Nephron progenitor cell (in vitro differentiated cells): ENCODE data around the gene SCAMP2.

Source experiments
- DNase-seq: peaks from one replicate; pipeline ENCODE4 v3.0.0; 2021
- H3K27ac Mint-ChIP-seq: 2 replicates; pipeline ENCODE4 v1.8.0; 2021; ENCODE audit warnings: mild to moderate bottlenecking, moderate library complexity, mixed read lengths
- H3K27me3 Mint-ChIP-seq: 2 replicates; pipeline ENCODE4 v1.8.0; 2021; ENCODE audit warnings: mild to moderate bottlenecking, low read depth, mixed read lengths; ENCODE audit not compliant: poor library complexity
- H3K36me3 Mint-ChIP-seq: 2 replicates; pipeline ENCODE4 v1.8.0; 2021; ENCODE audit warnings: low read depth, mixed read lengths
- H3K4me1 Mint-ChIP-seq: 2 replicates; pipeline ENCODE4 v1.8.0; 2021; ENCODE audit warnings: mixed read lengths
- H3K4me3 Mint-ChIP-seq: 2 replicates; pipeline ENCODE4 v1.8.0; 2021; ENCODE audit warnings: mild to moderate bottlenecking, moderate library complexity, mixed read lengths
- H3K9me3 Mint-ChIP-seq: 2 replicates; pipeline ENCODE4 v1.8.0; 2021; ENCODE audit warnings: mild to moderate bottlenecking, moderate library complexity, mixed read lengths
- TF ChIP-seq, protein P1 (sequence below): fragments of 200-600 bp; sonication (generic); IDR thresholded peaks from 2 replicates; pipeline ENCODE4 v1.5.0; 2021; ENCODE audit warnings: antibody characterized with exemption

SCAMP2 gene

DNA sequence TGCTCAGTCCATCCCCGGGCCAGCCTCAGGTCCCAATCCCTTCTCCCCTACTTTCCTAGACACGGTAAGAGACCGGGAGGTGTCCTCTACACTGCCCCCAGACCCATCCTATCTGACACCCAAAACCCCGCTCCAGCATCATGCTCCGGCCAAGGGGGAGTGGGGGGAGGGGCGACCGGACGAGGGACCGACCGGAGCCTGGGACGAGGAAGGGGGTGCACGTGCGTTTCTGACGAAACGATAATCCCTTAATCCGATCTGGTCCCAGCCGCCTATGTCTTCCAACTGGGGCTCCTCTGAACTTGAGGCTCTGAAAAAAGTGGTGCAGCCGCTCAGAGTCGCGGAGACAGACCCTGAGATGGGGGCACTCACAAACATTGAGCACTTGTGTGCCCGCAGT is 46.2 kb downstream of the SCAMP2 start:
- TF ChIP-seq, protein P1, sequence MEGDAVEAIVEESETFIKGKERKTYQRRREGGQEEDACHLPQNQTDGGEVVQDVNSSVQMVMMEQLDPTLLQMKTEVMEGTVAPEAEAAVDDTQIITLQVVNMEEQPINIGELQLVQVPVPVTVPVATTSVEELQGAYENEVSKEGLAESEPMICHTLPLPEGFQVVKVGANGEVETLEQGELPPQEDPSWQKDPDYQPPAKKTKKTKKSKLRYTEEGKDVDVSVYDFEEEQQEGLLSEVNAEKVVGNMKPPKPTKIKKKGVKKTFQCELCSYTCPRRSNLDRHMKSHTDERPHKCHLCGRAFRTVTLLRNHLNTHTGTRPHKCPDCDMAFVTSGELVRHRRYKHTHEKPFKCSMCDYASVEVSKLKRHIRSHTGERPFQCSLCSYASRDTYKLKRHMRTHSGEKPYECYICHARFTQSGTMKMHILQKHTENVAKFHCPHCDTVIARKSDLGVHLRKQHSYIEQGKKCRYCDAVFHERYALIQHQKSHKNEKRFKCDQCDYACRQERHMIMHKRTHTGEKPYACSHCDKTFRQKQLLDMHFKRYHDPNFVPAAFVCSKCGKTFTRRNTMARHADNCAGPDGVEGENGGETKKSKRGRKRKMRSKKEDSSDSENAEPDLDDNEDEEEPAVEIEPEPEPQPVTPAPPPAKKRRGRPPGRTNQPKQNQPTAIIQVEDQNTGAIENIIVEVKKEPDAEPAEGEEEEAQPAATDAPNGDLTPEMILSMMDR = no peak
- Mint-ChIP-seq H3K36me3 (no peaks in the 10 kb centered on the region), H3K9me3 (no peaks in the 10 kb centered on the region), H3K27ac (no peak overlapping the region), H3K4me1 (peaks cover 8% of the 10 kb centered on the region), H3K4me3 (no peak overlapping the region), H3K27me3 (peaks cover 88% of the 10 kb centered on the region)
- no peak for DNase-seq

DNA sequence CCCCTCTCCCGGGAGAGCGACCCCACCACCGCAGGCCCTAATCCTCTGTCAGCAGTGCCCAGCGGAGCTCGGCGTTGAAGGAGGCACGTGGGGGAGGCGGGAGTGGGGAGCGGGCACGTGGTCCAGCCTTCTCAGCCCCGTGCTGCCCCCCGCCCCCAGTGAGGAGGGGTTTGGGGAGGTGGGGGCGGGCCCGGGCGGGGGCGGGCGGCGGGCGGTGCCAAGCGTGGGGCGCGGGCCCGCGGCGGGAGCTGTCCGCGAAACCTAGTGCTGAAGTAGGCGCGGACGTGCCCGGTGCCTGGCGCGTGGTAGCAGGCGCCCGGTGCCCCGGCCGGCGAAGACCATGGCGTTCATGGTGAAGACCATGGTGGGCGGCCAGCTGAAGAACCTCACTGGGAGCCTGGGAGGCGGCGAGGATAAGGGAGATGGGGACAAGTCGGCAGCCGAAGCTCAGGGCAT is 46.8 kb downstream of the SCAMP2 start, which contains the start of gene CPLX3:
CPLX3 (plus strand) TSS at position 264 of the 456 bp plus-strand sequence; CDS start at position 341, 77 bp downstream.
- Mint-ChIP-seq H3K27me3 (peaks cover 91% of the 10 kb centered on the region), H3K4me1 (peaks cover 2% of the 10 kb centered on the region), H3K4me3 (no peak within 1 kb of the TSS), H3K9me3 (no peaks in the 10 kb centered on the region), H3K27ac (no peak within 1 kb of the TSS), H3K36me3 (no peaks in the 10 kb centered on the region)
- DNase-seq = peak; percentile 89
- TF ChIP-seq, protein P1 = no peak

DNA sequence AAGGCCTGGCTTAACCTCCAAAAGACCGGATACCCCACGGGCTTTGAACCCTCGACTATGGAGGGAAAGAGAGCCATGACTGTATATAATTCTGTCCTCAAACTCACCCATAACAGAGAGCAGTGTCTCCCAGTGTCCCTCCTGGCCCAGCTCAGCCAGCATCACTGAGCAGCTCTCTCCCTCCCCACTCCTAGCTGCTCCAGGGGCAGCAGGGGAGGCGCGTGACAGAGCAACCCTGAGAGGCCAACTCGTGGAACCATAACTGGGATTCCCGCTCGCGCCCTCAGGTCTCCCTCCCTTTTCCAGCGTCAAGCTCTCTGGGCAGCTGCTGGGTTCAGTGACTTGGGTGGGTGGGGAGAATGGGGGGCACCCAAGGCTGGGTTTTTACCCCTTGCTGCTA is 47.3 kb downstream of the SCAMP2 start:
- no peak overlapping the region for H3K27ac Mint-ChIP-seq
- TF ChIP-seq, protein P1 = no peak
- H3K4me1 Mint-ChIP-seq = peaks cover 5% of the 10 kb centered on the region
- DNase-seq = no peak
- H3K4me3 Mint-ChIP-seq = no peak overlapping the region
- no peaks in the 10 kb centered on the region for H3K36me3 Mint-ChIP-seq
- H3K27me3 Mint-ChIP-seq = peaks cover 90% of the 10 kb centered on the region
- no peaks in the 10 kb centered on the region for H3K9me3 Mint-ChIP-seq

DNA sequence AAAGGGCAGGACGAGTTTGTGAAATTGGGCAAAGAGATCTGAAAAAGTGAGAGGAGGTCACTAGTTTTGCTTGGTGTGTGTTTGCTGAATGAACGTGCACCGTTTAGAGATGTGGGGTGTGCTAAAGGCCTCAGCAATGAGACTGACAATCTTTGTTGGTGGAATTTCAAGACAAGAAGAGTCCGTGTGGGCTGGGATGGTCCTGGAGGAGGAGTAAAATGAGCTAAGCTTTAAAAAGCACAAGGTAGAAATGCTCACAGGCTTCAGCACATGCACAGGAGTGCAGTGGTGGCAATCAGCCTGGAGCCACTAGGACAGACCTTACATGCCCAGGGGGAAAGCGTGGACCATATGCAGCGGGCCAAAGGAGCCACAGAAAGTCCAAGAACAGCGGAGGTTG is 48.2 kb downstream of the SCAMP2 start:
- TF ChIP-seq, protein P1 = no peak
- Mint-ChIP-seq H3K36me3 (no peaks in the 10 kb centered on the region), H3K27ac (no peak overlapping the region), H3K4me1 (peaks cover 7% of the 10 kb centered on the region), H3K4me3 (no peak overlapping the region), H3K27me3 (peaks cover 89% of the 10 kb centered on the region), H3K9me3 (no peaks in the 10 kb centered on the region)
- no peak for DNase-seq

DNA sequence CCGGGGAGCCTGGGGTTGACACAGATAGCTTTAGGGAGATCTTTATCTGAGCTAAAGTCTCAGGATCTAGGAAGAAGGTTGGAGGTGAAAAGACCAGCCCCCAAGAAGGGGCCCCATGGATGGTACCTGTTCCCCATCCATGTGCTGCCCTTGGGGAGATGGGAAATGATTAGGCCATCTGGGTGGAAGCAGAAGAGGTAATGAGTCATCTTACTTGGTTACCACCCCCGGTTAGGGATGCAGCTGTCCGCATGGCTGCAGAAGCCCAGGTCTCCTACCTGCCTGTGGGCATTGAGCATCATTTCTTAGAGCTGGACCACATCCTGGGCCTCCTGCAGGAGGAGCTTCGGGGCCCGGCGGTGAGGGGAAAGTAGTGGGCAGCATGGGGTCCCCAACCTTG is 49.8 kb downstream of the SCAMP2 start:
- Mint-ChIP-seq H3K27ac (no peak overlapping the region), H3K27me3 (peaks cover 85% of the 10 kb centered on the region), H3K4me3 (no peak overlapping the region), H3K4me1 (peaks cover 12% of the 10 kb centered on the region), H3K9me3 (no peaks in the 10 kb centered on the region), H3K36me3 (no peaks in the 10 kb centered on the region)
- DNase-seq = no peak
- TF ChIP-seq, protein P1 = no peak

DNA sequence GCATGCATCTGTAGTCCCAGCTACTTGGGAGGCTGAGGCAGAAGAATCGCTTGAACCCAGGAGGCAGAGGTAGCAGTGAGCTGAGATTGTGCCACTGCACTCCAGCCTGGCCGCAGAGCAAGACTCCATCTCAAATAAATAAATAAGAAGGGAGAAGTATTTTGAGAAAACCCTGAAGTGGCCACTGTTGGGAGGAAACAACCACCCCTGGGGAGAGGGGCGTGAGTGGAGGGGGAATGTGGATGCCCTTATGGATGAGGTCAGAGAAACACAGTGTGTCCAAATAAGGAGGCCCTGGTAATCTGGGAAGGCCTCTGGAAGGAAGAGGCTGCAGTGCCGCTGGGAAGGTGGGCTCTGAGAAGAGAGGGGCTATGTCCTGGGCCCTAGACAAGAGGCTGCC is 50.9 kb downstream of the SCAMP2 start:
- no peak for DNase-seq
- Mint-ChIP-seq H3K4me3 (no peak overlapping the region), H3K27me3 (peaks cover 75% of the 10 kb centered on the region), H3K4me1 (peaks cover 15% of the 10 kb centered on the region), H3K27ac (no peak overlapping the region), H3K36me3 (no peaks in the 10 kb centered on the region), H3K9me3 (no peaks in the 10 kb centered on the region)
- TF ChIP-seq, protein P1 = no peak
